GM23338 (cell line): ENCODE measurements around the gene ANKK1. TPM values are rescaled to one million over a fixed set of nuclear protein-coding genes. Genes with fewer than 3 reads are reported as not detected.

ENCODE experiments used
- ATAC-seq: fragments of 200-7000 bp; cut with Tn5 transposase; 3 replicates; pipeline ENCODE4 v1.9.1; 2020
- DNase-seq: peaks from one replicate; pipeline ENCODE4 v3.0.0-alpha.2; 2015; ENCODE audit warnings: low spot score
- H2AFZ ChIP-seq: fragments of 200-600 bp; sonication (generic); 2 replicates; pipeline ENCODE4 v1.8.0; 2016; ENCODE audit warnings: antibody characterized with exemption, mild to moderate bottlenecking, moderate library complexity
- H3F3A ChIP-seq: fragments of 200-600 bp; sonication (generic); replicated peaks from 2 replicates; pipeline ENCODE4 v1.8.0; 2017; ENCODE audit warnings: antibody characterized with exemption, mixed run types, low read depth
- H3K27ac ChIP-seq: fragments of 200-600 bp; sonication (generic); 2 replicates; pipeline ENCODE4 v1.6.1; 2016; ENCODE audit warnings: low read depth
- H3K27me3 ChIP-seq: fragments of 200-600 bp; sonication (generic); 2 replicates; pipeline ENCODE4 v1.8.0; 2016; ENCODE audit warnings: mild to moderate bottlenecking, mixed run types, moderate library complexity; ENCODE audit not compliant: insufficient read depth
- H3K36me3 ChIP-seq: fragments of 200-600 bp; sonication (generic); 2 replicates; pipeline ENCODE4 v1.8.0; 2016; ENCODE audit warnings: mild to moderate bottlenecking; ENCODE audit not compliant: insufficient read depth
- H3K4me1 ChIP-seq: fragments of 200-600 bp; sonication (generic); 2 replicates; pipeline ENCODE4 v1.8.0; 2016; ENCODE audit warnings: mild to moderate bottlenecking, moderate library complexity; ENCODE audit not compliant: insufficient read depth
- H3K4me2 ChIP-seq: fragments of 200-600 bp; sonication (generic); 2 replicates; pipeline ENCODE4 v1.7.1; 2017; ENCODE audit warnings: mixed run types
- H3K4me3 ChIP-seq: fragments of 200-600 bp; sonication (generic); 2 replicates; pipeline ENCODE4 v1.6.1; 2016; ENCODE audit warnings: mixed run types
- H3K79me2 ChIP-seq: fragments of 200-600 bp; sonication (generic); replicated peaks from 2 replicates; pipeline ENCODE4 v1.8.0; 2017; ENCODE audit warnings: mild to moderate bottlenecking; ENCODE audit not compliant: insufficient read depth
- H3K9me2 ChIP-seq: fragments of 200-600 bp; sonication (generic); 2 replicates; pipeline ENCODE4 v1.8.0; 2017; ENCODE audit not compliant: insufficient read depth
- H4K20me1 ChIP-seq: fragments of 200-600 bp; sonication (generic); replicated peaks from 2 replicates; pipeline ENCODE4 v1.8.0; 2017; ENCODE audit warnings: mild to moderate bottlenecking; ENCODE audit not compliant: insufficient read depth
- H3K27ac Mint-ChIP-seq: 2 replicates; pipeline ENCODE4 v1.8.0; 2020; ENCODE audit warnings: inconsistent platforms, mild to moderate bottlenecking, moderate library complexity, mixed read lengths
- H3K27me3 Mint-ChIP-seq: 3 replicates; pipeline ENCODE4 v1.8.0; 2022; ENCODE audit warnings: low read depth, mild to moderate bottlenecking, moderate library complexity, mixed read lengths, inconsistent platforms; ENCODE audit not compliant: insufficient read depth, poor library complexity
- H3K36me3 Mint-ChIP-seq: 3 replicates; pipeline ENCODE4 v1.8.0; 2021; ENCODE audit warnings: low read depth, mild to moderate bottlenecking, inconsistent platforms, moderate library complexity, mixed read lengths
- H3K4me1 Mint-ChIP-seq: 3 replicates; pipeline ENCODE4 v1.8.0; 2020; ENCODE audit warnings: mild to moderate bottlenecking, inconsistent platforms, mixed read lengths
- H3K4me3 Mint-ChIP-seq: 3 replicates; pipeline ENCODE4 v1.8.0; 2021; ENCODE audit warnings: moderate library complexity, mild to moderate bottlenecking, inconsistent platforms, mixed read lengths
- H3K9me3 Mint-ChIP-seq: 3 replicates; pipeline ENCODE4 v1.8.0; 2020; ENCODE audit warnings: moderate library complexity, mild to moderate bottlenecking, inconsistent platforms, mixed read lengths
- CTCF ChIP-seq, 2 experiments: fragments of 200-600 bp in 1 of 2; sonication (generic) in 1 of 2; conservative IDR thresholded peaks; 2 replicates each; pipeline versions ENCODE4 v1.5.1 to v1.6.1; 2016 to 2017; ENCODE audit warnings: antibody characterized with exemption in 2 of 2, low read depth in 2 of 2, mild to moderate bottlenecking in 2 of 2, moderate library complexity in 1 of 2
- ETS1 ChIP-seq: IDR thresholded peaks from 2 replicates; pipeline ENCODE4 v1.6.1; 2016; ENCODE audit warnings: antibody characterized with exemption
- EZH2 ChIP-seq: fragments of 200-600 bp; sonication (generic); IDR thresholded peaks from one replicate; pipeline ENCODE4 v1.8.0; 2017; ENCODE audit warnings: antibody characterized with exemption, mild to moderate bottlenecking, low read depth; ENCODE audit not compliant: unreplicated experiment
- EZH2phosphoT487 ChIP-seq: fragments of 200-600 bp; sonication (generic); IDR thresholded peaks from one replicate; pipeline ENCODE4 v1.8.1; 2018; ENCODE audit warnings: antibody characterized with exemption; ENCODE audit not compliant: unreplicated experiment
- JUNB ChIP-seq: IDR thresholded peaks from one replicate; pipeline ENCODE4 v1.6.1; 2016; ENCODE audit warnings: antibody characterized with exemption; ENCODE audit not compliant: unreplicated experiment
- POLR2AphosphoS5 ChIP-seq: IDR thresholded peaks from 2 replicates; pipeline ENCODE4 v1.6.1; 2016; ENCODE audit warnings: antibody characterized with exemption, low read depth
- REST ChIP-seq: IDR thresholded peaks from one replicate; pipeline ENCODE4 v1.6.1; 2018; ENCODE audit warnings: antibody characterized with exemption; ENCODE audit not compliant: unreplicated experiment
- STAT1 ChIP-seq: IDR thresholded peaks from one replicate; pipeline ENCODE4 v1.6.1; 2016; ENCODE audit warnings: antibody characterized with exemption; ENCODE audit not compliant: unreplicated experiment
- ZNF462 ChIP-seq: fragments of 250-450 bp; sonication (Bioruptor Pico); IDR thresholded peaks from 2 replicates; pipeline ENCODE4 v1.5.0; 2020; ENCODE audit warnings: mild to moderate bottlenecking, moderate library complexity
- polyA plus RNA-seq: library from polyadenylated mRNA; unstranded; fragments of >200 nt; fragmentation: Nextera tagmentation; extraction: Ambion mirVana; gene quantifications from 2 replicates; pipeline ENCODE4 v1.2.1, GENCODE V29; 2016
- total RNA-seq: library from RNA; depleted of rRNA; stranded (reverse); fragments of >200 nt; shearing (Covaris generic); gene quantifications from 2 replicates; pipeline ENCODE4 v1.2.3, GENCODE V29; 2014

The ANKK1 gene
- total and polyA plus RNA-seq, 2 experiments from 2014 or later, result 0.08 to 0.14 TPM

DNA sequence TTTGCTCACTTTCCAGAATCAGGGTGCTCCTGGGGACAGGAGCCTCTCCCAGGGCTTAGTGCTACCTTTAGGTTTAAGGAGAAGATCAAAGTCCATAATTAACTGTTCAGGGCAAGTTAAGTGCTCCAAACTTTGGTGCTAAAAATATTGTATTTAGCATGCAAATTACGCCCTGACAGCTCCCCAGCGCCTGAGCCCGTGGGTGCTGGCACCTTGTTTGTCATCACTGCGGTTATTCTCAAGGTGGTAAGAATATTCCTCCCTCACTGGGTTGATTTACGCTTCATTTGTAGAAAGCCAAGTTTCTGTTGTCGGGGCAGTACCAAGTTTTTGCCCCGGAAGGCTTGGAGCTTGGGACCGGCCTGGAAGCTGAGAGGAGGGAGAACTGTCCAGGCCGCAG is 21.3 kb downstream of the ANKK1 start:
- Mint-ChIP-seq H3K9me3 (no peaks in the 10 kb centered on the region), H3K27me3 (peaks cover 8% of the 10 kb centered on the region), H3K27ac (peak overlapping the region; percentile 41; the same call in 1 of the 2 replicates), H3K36me3 (no peaks in the 10 kb centered on the region; the same call in 2 of the 3 replicates), H3K4me1 (peaks cover 8% of the 10 kb centered on the region), H3K4me3 (no peak overlapping the region)
- H3K36me3 ChIP-seq, result no peaks in the 10 kb centered on the region
- no peak overlapping the region for H2AFZ ChIP-seq
- H3K27ac ChIP-seq, result no peak overlapping the region
- no peaks in the 10 kb centered on the region for H3F3A ChIP-seq
- DNase-seq (no peak), ATAC-seq (no peak)
- no peaks in the 10 kb centered on the region for H4K20me1 ChIP-seq
- no peaks in the 10 kb centered on the region for H3K4me1 ChIP-seq
- no peaks in the 10 kb centered on the region for H3K79me2 ChIP-seq
- H3K4me2 ChIP-seq, result no peak overlapping the region
- H3K4me3 ChIP-seq, result no peak overlapping the region
- H3K9me2 ChIP-seq, result no peaks in the 10 kb centered on the region
- H3K27me3 ChIP-seq, result no peaks in the 10 kb centered on the region
- no peak for TF ChIP-seq EZH2phosphoT487
- no peak for TF ChIP-seq ETS1

GRCh38 chr11:113409526-113409925 is 21.9 kb downstream of the ANKK1 start:
- Histone ChIP-seq H3K4me3 (no peak overlapping the region), H3K27me3 (no peaks in the 10 kb centered on the region), H4K20me1 (no peaks in the 10 kb centered on the region), H3K27ac (no peak overlapping the region), H3K9me2 (no peaks in the 10 kb centered on the region), H3F3A (no peaks in the 10 kb centered on the region), H3K4me2 (no peak overlapping the region), H3K4me1 (no peaks in the 10 kb centered on the region), H3K79me2 (no peaks in the 10 kb centered on the region), H2AFZ (no peak overlapping the region), H3K36me3 (no peaks in the 10 kb centered on the region)
- Mint-ChIP-seq H3K27me3 (peaks cover 8% of the 10 kb centered on the region), H3K4me1 (peaks cover 8% of the 10 kb centered on the region), H3K4me3 (no peak overlapping the region), H3K9me3 (no peaks in the 10 kb centered on the region), H3K36me3 (no peaks in the 10 kb centered on the region; the same call in 2 of the 3 replicates), H3K27ac (no peak overlapping the region)
- ATAC-seq (no peak), DNase-seq (no peak)
- TF ChIP-seq STAT1 (no peak), POLR2AphosphoS5 (no peak), REST (no peak), EZH2 (no peak), JUNB (no peak), ZNF462 (CRISPR knock-in tag) (no peak), CTCF (conservative IDR thresholded peaks at IDR 0.05; ENCODE audit: low read depth in 2 of 2) (no peak)
